GM23338 (cell line): ENCODE measurements around the gene CELF2. TPM values are rescaled to one million over a fixed set of nuclear protein-coding genes. Genes with fewer than 3 reads are reported as not detected.

Experiments
- ATAC-seq: fragments of 200-7000 bp; cut with Tn5 transposase; 3 replicates; pipeline ENCODE4 v1.9.1; 2020
- DNase-seq: peaks from one replicate; pipeline ENCODE4 v3.0.0-alpha.2; 2015; ENCODE audit warnings: low spot score
- H2AFZ ChIP-seq: fragments of 200-600 bp; sonication (generic); 2 replicates; pipeline ENCODE4 v1.8.0; 2016; ENCODE audit warnings: antibody characterized with exemption, mild to moderate bottlenecking, moderate library complexity
- H3F3A ChIP-seq: fragments of 200-600 bp; sonication (generic); replicated peaks from 2 replicates; pipeline ENCODE4 v1.8.0; 2017; ENCODE audit warnings: antibody characterized with exemption, mixed run types, low read depth
- H3K27ac ChIP-seq: fragments of 200-600 bp; sonication (generic); 2 replicates; pipeline ENCODE4 v1.6.1; 2016; ENCODE audit warnings: low read depth
- H3K27me3 ChIP-seq: fragments of 200-600 bp; sonication (generic); 2 replicates; pipeline ENCODE4 v1.8.0; 2016; ENCODE audit warnings: mild to moderate bottlenecking, mixed run types, moderate library complexity; ENCODE audit not compliant: insufficient read depth
- H3K36me3 ChIP-seq: fragments of 200-600 bp; sonication (generic); 2 replicates; pipeline ENCODE4 v1.8.0; 2016; ENCODE audit warnings: mild to moderate bottlenecking; ENCODE audit not compliant: insufficient read depth
- H3K4me1 ChIP-seq: fragments of 200-600 bp; sonication (generic); 2 replicates; pipeline ENCODE4 v1.8.0; 2016; ENCODE audit warnings: mild to moderate bottlenecking, moderate library complexity; ENCODE audit not compliant: insufficient read depth
- H3K4me2 ChIP-seq: fragments of 200-600 bp; sonication (generic); 2 replicates; pipeline ENCODE4 v1.7.1; 2017; ENCODE audit warnings: mixed run types
- H3K4me3 ChIP-seq: fragments of 200-600 bp; sonication (generic); 2 replicates; pipeline ENCODE4 v1.6.1; 2016; ENCODE audit warnings: mixed run types
- H3K79me2 ChIP-seq: fragments of 200-600 bp; sonication (generic); replicated peaks from 2 replicates; pipeline ENCODE4 v1.8.0; 2017; ENCODE audit warnings: mild to moderate bottlenecking; ENCODE audit not compliant: insufficient read depth
- H3K9me2 ChIP-seq: fragments of 200-600 bp; sonication (generic); 2 replicates; pipeline ENCODE4 v1.8.0; 2017; ENCODE audit not compliant: insufficient read depth
- H4K20me1 ChIP-seq: fragments of 200-600 bp; sonication (generic); replicated peaks from 2 replicates; pipeline ENCODE4 v1.8.0; 2017; ENCODE audit warnings: mild to moderate bottlenecking; ENCODE audit not compliant: insufficient read depth
- H3K27ac Mint-ChIP-seq: 2 replicates; pipeline ENCODE4 v1.8.0; 2020; ENCODE audit warnings: inconsistent platforms, mild to moderate bottlenecking, moderate library complexity, mixed read lengths
- H3K27me3 Mint-ChIP-seq: 3 replicates; pipeline ENCODE4 v1.8.0; 2022; ENCODE audit warnings: low read depth, mild to moderate bottlenecking, moderate library complexity, mixed read lengths, inconsistent platforms; ENCODE audit not compliant: insufficient read depth, poor library complexity
- H3K36me3 Mint-ChIP-seq: 3 replicates; pipeline ENCODE4 v1.8.0; 2021; ENCODE audit warnings: low read depth, mild to moderate bottlenecking, inconsistent platforms, moderate library complexity, mixed read lengths
- H3K4me1 Mint-ChIP-seq: 3 replicates; pipeline ENCODE4 v1.8.0; 2020; ENCODE audit warnings: mild to moderate bottlenecking, inconsistent platforms, mixed read lengths
- H3K4me3 Mint-ChIP-seq: 3 replicates; pipeline ENCODE4 v1.8.0; 2021; ENCODE audit warnings: moderate library complexity, mild to moderate bottlenecking, inconsistent platforms, mixed read lengths
- H3K9me3 Mint-ChIP-seq: 3 replicates; pipeline ENCODE4 v1.8.0; 2020; ENCODE audit warnings: moderate library complexity, mild to moderate bottlenecking, inconsistent platforms, mixed read lengths
- CTCF ChIP-seq, 2 experiments: fragments of 200-600 bp in 1 of 2; sonication (generic) in 1 of 2; conservative IDR thresholded peaks; 2 replicates each; pipeline versions ENCODE4 v1.5.1 to v1.6.1; 2016 to 2017; ENCODE audit warnings: antibody characterized with exemption in 2 of 2, low read depth in 2 of 2, mild to moderate bottlenecking in 2 of 2, moderate library complexity in 1 of 2
- EZH2 ChIP-seq: fragments of 200-600 bp; sonication (generic); IDR thresholded peaks from one replicate; pipeline ENCODE4 v1.8.0; 2017; ENCODE audit warnings: antibody characterized with exemption, mild to moderate bottlenecking, low read depth; ENCODE audit not compliant: unreplicated experiment
- JUNB ChIP-seq: IDR thresholded peaks from one replicate; pipeline ENCODE4 v1.6.1; 2016; ENCODE audit warnings: antibody characterized with exemption; ENCODE audit not compliant: unreplicated experiment
- NANOG ChIP-seq: IDR thresholded peaks from 2 replicates; pipeline ENCODE4 v1.6.1; 2016; ENCODE audit warnings: antibody characterized with exemption, borderline replicate concordance
- POLR2AphosphoS5 ChIP-seq: IDR thresholded peaks from 2 replicates; pipeline ENCODE4 v1.6.1; 2016; ENCODE audit warnings: antibody characterized with exemption, low read depth
- STAT1 ChIP-seq: IDR thresholded peaks from one replicate; pipeline ENCODE4 v1.6.1; 2016; ENCODE audit warnings: antibody characterized with exemption; ENCODE audit not compliant: unreplicated experiment
- ZNF114 ChIP-seq: fragments of 250-450 bp; sonication (Bioruptor Pico); IDR thresholded peaks from 2 replicates; pipeline ENCODE4 v1.5.0; 2020; ENCODE audit warnings: mild to moderate bottlenecking, moderate library complexity
- ZNF331 ChIP-seq: fragments of 250-450 bp; sonication (Bioruptor Pico); IDR thresholded peaks from 2 replicates; pipeline ENCODE4 v1.5.0; 2020; ENCODE audit warnings: low read depth, mild to moderate bottlenecking, moderate library complexity
- polyA plus RNA-seq: library from polyadenylated mRNA; unstranded; fragments of >200 nt; fragmentation: Nextera tagmentation; extraction: Ambion mirVana; gene quantifications from 2 replicates; pipeline ENCODE4 v1.2.1, GENCODE V29; 2016
- total RNA-seq: library from RNA; depleted of rRNA; stranded (reverse); fragments of >200 nt; shearing (Covaris generic); gene quantifications from 2 replicates; pipeline ENCODE4 v1.2.3, GENCODE V29; 2014
- TF ChIP-seq, protein P1 (sequence below): fragments of 250-450 bp; sonication (Bioruptor Pico); IDR thresholded peaks from 2 replicates; pipeline ENCODE4 v1.5.0; 2020; ENCODE audit warnings: mild to moderate bottlenecking, moderate library complexity
- TF ChIP-seq, protein P2 (sequence below): IDR thresholded peaks from 2 replicates; pipeline ENCODE4 v1.6.1; 2016; ENCODE audit warnings: antibody characterized with exemption

Gene CELF2
- total and polyA plus RNA-seq, 2 experiments from 2014 or later: 18.1 to 22.5 TPM

DNA sequence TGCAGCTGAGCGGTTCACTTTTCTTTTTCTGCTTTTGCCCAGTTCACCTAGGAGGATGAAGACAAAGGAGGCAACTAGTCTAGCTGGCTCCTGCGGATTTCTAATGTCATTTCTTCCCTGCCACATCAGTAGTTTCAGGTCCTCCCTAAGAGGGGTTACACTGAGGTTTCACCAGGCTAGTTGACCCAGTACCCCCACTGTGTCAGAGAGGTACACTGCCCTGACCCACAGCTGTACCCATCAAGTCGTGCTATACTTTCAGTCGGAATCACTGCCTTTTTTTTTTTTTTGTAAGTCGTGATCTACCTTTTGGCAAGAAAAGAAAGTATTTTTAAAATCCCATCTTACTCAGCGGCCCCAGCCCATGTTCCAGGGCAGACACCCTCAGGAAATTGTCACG, 243.5 kb downstream of the CELF2 start:
- Histone ChIP-seq H3K9me2 (no peaks in the 10 kb centered on the region), H3K27ac (no peak overlapping the region), H3F3A (no peaks in the 10 kb centered on the region), H3K27me3 (no peaks in the 10 kb centered on the region), H2AFZ (no peak overlapping the region), H4K20me1 (no peaks in the 10 kb centered on the region; the same call in 1 of the 2 replicates), H3K36me3 (no peaks in the 10 kb centered on the region), H3K4me2 (no peak overlapping the region), H3K79me2 (no peaks in the 10 kb centered on the region), H3K4me1 (peaks cover 3% of the 10 kb centered on the region; the same call in 1 of the 2 replicates), H3K4me3 (no peak overlapping the region)
- Mint-ChIP-seq H3K9me3 (no peaks in the 10 kb centered on the region), H3K36me3 (no peaks in the 10 kb centered on the region), H3K27me3 (peaks cover 3% of the 10 kb centered on the region), H3K27ac (no peak overlapping the region), H3K4me3 (no peak overlapping the region), H3K4me1 (peaks cover 22% of the 10 kb centered on the region)
- no peak for ATAC-seq
- TF ChIP-seq JUNB (no peak), ZNF114 (CRISPR knock-in tag) (no peak), CTCF (conservative IDR thresholded peaks at IDR 0.05; ENCODE audit: low read depth in 2 of 2) (no peak), NANOG (no peak), STAT1 (no peak), POLR2AphosphoS5 (no peak), EZH2 (no peak), ZNF331 (CRISPR knock-in tag) (no peak)
- TF ChIP-seq, protein P1, sequence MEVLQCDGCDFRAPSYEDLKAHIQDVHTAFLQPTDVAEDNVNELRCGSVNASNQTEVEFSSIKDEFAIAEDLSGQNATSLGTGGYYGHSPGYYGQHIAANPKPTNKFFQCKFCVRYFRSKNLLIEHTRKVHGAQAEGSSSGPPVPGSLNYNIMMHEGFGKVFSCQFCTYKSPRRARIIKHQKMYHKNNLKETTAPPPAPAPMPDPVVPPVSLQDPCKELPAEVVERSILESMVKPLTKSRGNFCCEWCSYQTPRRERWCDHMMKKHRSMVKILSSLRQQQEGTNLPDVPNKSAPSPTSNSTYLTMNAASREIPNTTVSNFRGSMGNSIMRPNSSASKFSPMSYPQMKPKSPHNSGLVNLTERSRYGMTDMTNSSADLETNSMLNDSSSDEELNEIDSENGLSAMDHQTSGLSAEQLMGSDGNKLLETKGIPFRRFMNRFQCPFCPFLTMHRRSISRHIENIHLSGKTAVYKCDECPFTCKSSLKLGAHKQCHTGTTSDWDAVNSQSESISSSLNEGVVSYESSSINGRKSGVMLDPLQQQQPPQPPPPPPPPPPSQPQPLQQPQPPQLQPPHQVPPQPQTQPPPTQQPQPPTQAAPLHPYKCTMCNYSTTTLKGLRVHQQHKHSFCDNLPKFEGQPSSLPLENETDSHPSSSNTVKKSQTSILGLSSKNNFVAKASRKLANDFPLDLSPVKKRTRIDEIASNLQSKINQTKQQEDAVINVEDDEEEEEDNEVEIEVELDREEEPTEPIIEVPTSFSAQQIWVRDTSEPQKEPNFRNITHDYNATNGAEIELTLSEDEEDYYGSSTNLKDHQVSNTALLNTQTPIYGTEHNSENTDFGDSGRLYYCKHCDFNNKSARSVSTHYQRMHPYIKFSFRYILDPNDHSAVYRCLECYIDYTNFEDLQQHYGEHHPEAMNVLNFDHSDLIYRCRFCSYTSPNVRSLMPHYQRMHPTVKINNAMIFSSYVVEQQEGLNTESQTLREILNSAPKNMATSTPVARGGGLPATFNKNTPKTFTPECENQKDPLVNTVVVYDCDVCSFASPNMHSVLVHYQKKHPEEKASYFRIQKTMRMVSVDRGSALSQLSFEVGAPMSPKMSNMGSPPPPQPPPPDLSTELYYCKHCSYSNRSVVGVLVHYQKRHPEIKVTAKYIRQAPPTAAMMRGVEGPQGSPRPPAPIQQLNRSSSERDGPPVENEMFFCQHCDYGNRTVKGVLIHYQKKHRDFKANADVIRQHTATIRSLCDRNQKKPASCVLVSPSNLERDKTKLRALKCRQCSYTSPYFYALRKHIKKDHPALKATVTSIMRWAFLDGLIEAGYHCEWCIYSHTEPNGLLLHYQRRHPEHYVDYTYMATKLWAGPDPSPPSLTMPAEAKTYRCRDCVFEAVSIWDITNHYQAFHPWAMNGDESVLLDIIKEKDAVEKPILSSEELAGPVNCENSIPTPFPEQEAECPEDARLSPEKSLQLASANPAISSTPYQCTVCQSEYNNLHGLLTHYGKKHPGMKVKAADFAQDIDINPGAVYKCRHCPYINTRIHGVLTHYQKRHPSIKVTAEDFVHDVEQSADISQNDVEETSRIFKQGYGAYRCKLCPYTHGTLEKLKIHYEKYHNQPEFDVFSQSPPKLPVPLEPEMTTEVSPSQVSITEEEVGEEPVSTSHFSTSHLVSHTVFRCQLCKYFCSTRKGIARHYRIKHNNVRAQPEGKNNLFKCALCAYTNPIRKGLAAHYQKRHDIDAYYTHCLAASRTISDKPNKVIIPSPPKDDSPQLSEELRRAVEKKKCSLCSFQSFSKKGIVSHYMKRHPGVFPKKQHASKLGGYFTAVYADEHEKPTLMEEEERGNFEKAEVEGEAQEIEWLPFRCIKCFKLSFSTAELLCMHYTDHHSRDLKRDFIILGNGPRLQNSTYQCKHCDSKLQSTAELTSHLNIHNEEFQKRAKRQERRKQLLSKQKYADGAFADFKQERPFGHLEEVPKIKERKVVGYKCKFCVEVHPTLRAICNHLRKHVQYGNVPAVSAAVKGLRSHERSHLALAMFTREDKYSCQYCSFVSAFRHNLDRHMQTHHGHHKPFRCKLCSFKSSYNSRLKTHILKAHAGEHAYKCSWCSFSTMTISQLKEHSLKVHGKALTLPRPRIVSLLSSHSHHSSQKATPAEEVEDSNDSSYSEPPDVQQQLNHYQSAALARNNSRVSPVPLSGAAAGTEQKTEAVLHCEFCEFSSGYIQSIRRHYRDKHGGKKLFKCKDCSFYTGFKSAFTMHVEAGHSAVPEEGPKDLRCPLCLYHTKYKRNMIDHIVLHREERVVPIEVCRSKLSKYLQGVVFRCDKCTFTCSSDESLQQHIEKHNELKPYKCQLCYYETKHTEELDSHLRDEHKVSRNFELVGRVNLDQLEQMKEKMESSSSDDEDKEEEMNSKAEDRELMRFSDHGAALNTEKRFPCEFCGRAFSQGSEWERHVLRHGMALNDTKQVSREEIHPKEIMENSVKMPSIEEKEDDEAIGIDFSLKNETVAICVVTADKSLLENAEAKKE (CRISPR knock-in tag): no peak
- TF ChIP-seq, protein P2, sequence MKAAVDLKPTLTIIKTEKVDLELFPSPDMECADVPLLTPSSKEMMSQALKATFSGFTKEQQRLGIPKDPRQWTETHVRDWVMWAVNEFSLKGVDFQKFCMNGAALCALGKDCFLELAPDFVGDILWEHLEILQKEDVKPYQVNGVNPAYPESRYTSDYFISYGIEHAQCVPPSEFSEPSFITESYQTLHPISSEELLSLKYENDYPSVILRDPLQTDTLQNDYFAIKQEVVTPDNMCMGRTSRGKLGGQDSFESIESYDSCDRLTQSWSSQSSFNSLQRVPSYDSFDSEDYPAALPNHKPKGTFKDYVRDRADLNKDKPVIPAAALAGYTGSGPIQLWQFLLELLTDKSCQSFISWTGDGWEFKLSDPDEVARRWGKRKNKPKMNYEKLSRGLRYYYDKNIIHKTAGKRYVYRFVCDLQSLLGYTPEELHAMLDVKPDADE: no peak
- DNase-seq: no peak
